HepG2 (cell line): Measurements from ENCODE around the gene F7. TPM values are rescaled to one million over a fixed set of nuclear protein-coding genes. Genes with fewer than 3 reads are reported as not detected.
A peak's percentile ranks its signal among the peaks of the same experiment; 100 is the strongest.

Experiments
- ATAC-seq: fragments of 200-7000 bp; cut with Tn5 transposase; 3 replicates; pipeline ENCODE4 v1.9.1; 2020; ENCODE audit warnings: mild to moderate bottlenecking, moderate library complexity
- BruUV-seq: library from RNA; stranded (reverse); fragments of 400-500 nt; replicated peaks from 2 replicates; lab custom pipeline; 2021; lab: Mats Ljungman, UMichigan
- CTCF ChIA-PET: fragments of 300-600 bp; formaldehyde crosslinking; extraction: SDS; loops from one replicate; lab custom pipeline; 2021; ENCODE audit warnings: low total read pairs, inconsistent platforms, low intra/inter-chr PET ratio; lab: Yijun Ruan, JAX
- POLR2A ChIA-PET: fragments of 350-600 bp; sonication (Branson Sonifier 250); formaldehyde crosslinking; loops from one replicate; lab custom pipeline; 2020; ENCODE audit warnings: antibody characterized with exemption, inconsistent platforms; lab: Yijun Ruan, JAX
- DNase-seq: peaks from one replicate; pipeline ENCODE4 v3.0.0-alpha.2; 2015; ENCODE audit warnings: low spot score
- FAIRE-seq: peaks from 3 replicates; lab custom pipeline; 2011; peaks lifted over from hg19 to GRCh38; lab: Jason Lieb, UNC
- H2AFZ ChIP-seq: one replicate; pipeline ENCODE4 v1.6.1; 2011; ENCODE audit warnings: low read length, inconsistent platforms
- H3K27ac ChIP-seq: fragments of 300-600 bp; 3 replicates; pipeline ENCODE4 v1.8.0; 2011; ENCODE audit warnings: mixed run types, mild to moderate bottlenecking, mixed read lengths, low read length, inconsistent platforms; ENCODE audit not compliant: insufficient read depth; ENCODE audit errors: extremely low read length
- H3K27me3 ChIP-seq, 2 experiments: fragments of 200-600 bp in 1 of 2; 2 replicates in 1 of 2; 3 replicates in 1 of 2; pipeline versions ENCODE4 v1.6.0 to v1.8.0; 2011; ENCODE audit warnings: low read length in 2 of 2, mild to moderate bottlenecking in 2 of 2, moderate library complexity in 2 of 2, inconsistent platforms in 1 of 2; ENCODE audit not compliant: insufficient read depth in 2 of 2, control insufficient read depth in 1 of 2
- H3K36me3 ChIP-seq, 2 experiments: fragments of 200-600 bp in 1 of 2; replicated peaks in 1 of 2; 2 replicates in 1 of 2; 3 replicates in 1 of 2; pipeline versions ENCODE4 v1.5.1 to v1.8.0; 2011; ENCODE audit warnings: low read length in 2 of 2, inconsistent platforms in 1 of 2; ENCODE audit not compliant: insufficient read depth in 2 of 2, control insufficient read depth in 1 of 2
- H3K4me1 ChIP-seq: 2 replicates; pipeline ENCODE4 v1.5.1; 2012; ENCODE audit warnings: low read length, inconsistent platforms; ENCODE audit not compliant: insufficient read depth
- H3K4me2 ChIP-seq: 2 replicates; pipeline ENCODE4 v1.6.0; 2011; ENCODE audit warnings: low read depth, low read length, inconsistent platforms
- H3K4me3 ChIP-seq, 3 experiments: fragments of 200-600 bp in 1 of 3; sonication (generic), shearing (Covaris generic) in 1 of 3; replicated peaks in 1 of 3; 2 replicates each; pipeline ENCODE4 v1.5.1; 2011 to 2016; ENCODE audit warnings: low read length in 3 of 3, inconsistent platforms in 2 of 3, low read depth in 2 of 3, mild to moderate bottlenecking in 2 of 3, control low read depth in 1 of 3, mixed read lengths in 1 of 3; ENCODE audit not compliant: insufficient read depth in 1 of 3
- H3K79me2 ChIP-seq: one replicate; pipeline ENCODE4 v1.6.1; 2011; ENCODE audit warnings: low read length, inconsistent platforms; ENCODE audit not compliant: insufficient read depth
- H3K9ac ChIP-seq: 2 replicates; pipeline ENCODE4 v1.6.0; 2011; ENCODE audit warnings: mild to moderate bottlenecking, low read depth, low read length, inconsistent platforms; ENCODE audit not compliant: insufficient read depth
- H3K9me3 ChIP-seq: 2 replicates; pipeline ENCODE4 v1.5.1; 2012; ENCODE audit warnings: mild to moderate bottlenecking, low read length
- H4K20me1 ChIP-seq: 2 replicates; pipeline ENCODE4 v1.6.0; 2011; ENCODE audit warnings: inconsistent platforms, mild to moderate bottlenecking, low read length, moderate library complexity; ENCODE audit not compliant: insufficient read depth
- AKAP8 ChIP-seq: sonication (generic); formaldehyde crosslinking; IDR thresholded peaks from 2 replicates; pipeline ENCODE4 v1.5.1; 2020; ENCODE audit warnings: mild to moderate bottlenecking, missing genetic modification reagents
- CERS6 ChIP-seq: sonication (generic); formaldehyde crosslinking; IDR thresholded peaks from 2 replicates; pipeline ENCODE4 v1.5.0; 2020; ENCODE audit warnings: missing genetic modification reagents
- MED1 ChIP-seq: sonication (generic); formaldehyde crosslinking; IDR thresholded peaks from 2 replicates; pipeline ENCODE4 v1.4.0; 2020; ENCODE audit warnings: missing genetic modification reagents
- RBFOX2 ChIP-seq: fragments of 200-400 bp; formaldehyde crosslinking; IDR thresholded peaks from 2 replicates; pipeline ENCODE4 v1.6.1; 2017; ENCODE audit warnings: low read depth, mild to moderate bottlenecking, low read length
- TBX3 ChIP-seq: fragments of 450-650 bp; IDR thresholded peaks from 2 replicates; pipeline ENCODE4 v1.6.1; 2017; ENCODE audit warnings: antibody characterized with exemption, mild to moderate bottlenecking, inconsistent platforms, borderline replicate concordance
- WGBS: methylation state at CpG from one replicate; pipeline ENCODE4 v1.1.6; 2017; ENCODE audit warnings: low lambda C conversion rate; 5-methylcytosine and 5-hydroxymethylcytosine counted together
- in situ Hi-C: cut with HindIII; loops from 2 replicates; pipeline ENCODE4 v1.10.0; 2017; ENCODE audit warnings: low pct_unique_long_range_greater_than_20kb; ENCODE audit not compliant: extremely low pct_ligation_motif_present
- intact Hi-C: fragments of 100-400 bp; cut with micrococcal nuclease; formaldehyde crosslinking; loops from one replicate; pipeline ENCODE4 v1.10.0; 2022; ENCODE audit not compliant: unreplicated experiment
- polyA plus RNA-seq, 8 experiments: library from polyadenylated mRNA; depleted of rRNA in 3 of 8; stranded (reverse) in 7 of 8; unstranded in 1 of 8; fragments of >200 nt; fragmentation: Illumina TruSeq in 4 of 8; extraction: Trizol in 4 of 8; gene quantifications; 2 replicates each; pipeline versions ENCODE4 v1.2.1 to v1.2.3, GENCODE V29; 2011 to 2016; ENCODE audit warnings: low read depth in 4 of 8, missing spikeins in 1 of 8, mixed read lengths in 1 of 8; ENCODE audit not compliant: insufficient read depth in 1 of 8
- total RNA-seq, 5 experiments: library from RNA; depleted of rRNA; stranded (reverse); fragments of >200 nt; fragmentation: Illumina TruSeq; extraction: Trizol; gene quantifications; 2 replicates each; pipeline ENCODE4 v1.2.3, GENCODE V29; 2016; ENCODE audit warnings: low read depth in 1 of 5

The F7 gene
- total and polyA plus RNA-seq, 2 of the 13 experiments (the other 11 are each of a cell fraction or from before 2014, with no cell fraction given): 12.6 to 26.5 TPM

GRCh38 chr13:113109151-113110047 lies 3.8 kb downstream of the F7 start:
- intact Hi-C loops: no loop called here
- 97% methylated on average over 61 of the region's 73 CpGs for WGBS
- ChIA-PET POLR2A (no interaction called here), CTCF (no interaction called here)
- H3K36me3 ChIP-seq: no peaks in the 10 kb centered on the region; a peak in 1 of 5 replicates
- no TSS peak for BruUV-seq
- H4K20me1 ChIP-seq: no peaks in the 10 kb centered on the region
- H3K79me2 ChIP-seq: peaks cover 8% of the 10 kb centered on the region
- no peaks in the 10 kb centered on the region for H3K9me3 ChIP-seq
- H3K9ac ChIP-seq: no peak overlapping the region
- H2AFZ ChIP-seq: no peak overlapping the region
- H3K4me1 ChIP-seq: peaks cover 33% of the 10 kb centered on the region
- DNase-seq: no peak
- in situ Hi-C loops: no loop called here
- no peak for FAIRE-seq
- H3K4me3 ChIP-seq: no peak overlapping the region
- H3K27me3 ChIP-seq: no peaks in the 10 kb centered on the region
- TF ChIP-seq MED1 (CRISPR knock-in tag): no peak
- peak; percentile 57; the same call in 1 of the 2 replicates for TF ChIP-seq RBFOX2
- H3K4me2 ChIP-seq: no peak overlapping the region
- no peak overlapping the region for H3K27ac ChIP-seq
- ATAC-seq: no peak

GRCh38 chr13:113110048-113110851 lies 4.7 kb downstream of the F7 start:
- Histone ChIP-seq H3K4me3 (no peak overlapping the region), H3K9ac (no peak overlapping the region)
- no peak for ATAC-seq

More at GRCh38 chr13:113110048-113110851, 4.7 kb downstream of the F7 start:
- H3K9me3 ChIP-seq: no peaks in the 10 kb centered on the region
- no TSS peak for BruUV-seq
- CTCF ChIA-PET: no interaction called here
- no peak for FAIRE-seq
- H3K27ac ChIP-seq: no peak overlapping the region
- no peak overlapping the region for H3K4me2 ChIP-seq
- no peaks in the 10 kb centered on the region for H4K20me1 ChIP-seq
- peaks cover 24% of the 10 kb centered on the region for H3K4me1 ChIP-seq
- no peak for DNase-seq
- in situ Hi-C loops: no loop called here
- no peaks in the 10 kb centered on the region for H3K27me3 ChIP-seq
- 99% methylated on average over 90 of the region's 99 CpGs for WGBS
- TF ChIP-seq RBFOX2 (peak; percentile 65), TBX3 (no peak), CERS6 (CRISPR knock-in tag) (no peak), AKAP8 (CRISPR knock-in tag) (0 out of 2 replicates have a peak, but pooled peaks have one; percentile 31)
- peaks cover 8% of the 10 kb centered on the region for H3K79me2 ChIP-seq
- intact Hi-C loops: no loop called here
- POLR2A ChIA-PET: no interaction called here
- H2AFZ ChIP-seq: no peak overlapping the region
- no peaks in the 10 kb centered on the region; a peak in 1 of 5 replicates for H3K36me3 ChIP-seq
